Cardiac muscle cell (in vitro differentiated cells and primary cell): ENCODE data around the gene CACNA1C. TPM values are rescaled to one million over a fixed set of nuclear protein-coding genes. Genes with fewer than 3 reads are reported as not detected.
A peak's percentile ranks its signal among the peaks of the same experiment; 100 is the strongest.

Source experiments
- DNase-seq, 2 donors: peaks; one replicate each; pipeline versions ENCODE4 v3.0.0 to v3.0.0-alpha.2; 2010 to 2017; ENCODE audit warnings: low read depth in 1 of 2, low spot score in 1 of 2
- H3K27ac ChIP-seq: fragments of 200-600 bp; sonication (generic); 2 replicates; pipeline ENCODE4 v1.5.1; 2016
- H3K27me3 ChIP-seq: fragments of 200-600 bp; sonication (generic); 2 replicates; pipeline ENCODE4 v1.6.0; 2016; ENCODE audit warnings: control low read depth
- H3K36me3 ChIP-seq: fragments of 200-600 bp; sonication (generic); 2 replicates; pipeline ENCODE4 v1.5.1; 2016; ENCODE audit warnings: control low read depth
- H3K4me1 ChIP-seq: fragments of 200-600 bp; sonication (generic); 2 replicates; pipeline ENCODE4 v1.8.1; 2017; ENCODE audit warnings: low read depth, mild to moderate bottlenecking, mixed run types
- H3K4me3 ChIP-seq: fragments of 200-600 bp; sonication (generic); 2 replicates; pipeline ENCODE4 v1.5.1; 2016; ENCODE audit warnings: mild to moderate bottlenecking
- H3K9me3 ChIP-seq: fragments of 200-600 bp; sonication (generic); 2 replicates; pipeline ENCODE4 v1.5.1; 2017; ENCODE audit warnings: low read depth, mild to moderate bottlenecking, control low read depth
- polyA plus RNA-seq: library from polyadenylated mRNA; unstranded; fragments of >200 nt; fragmentation: Nextera tagmentation; extraction: Ambion mirVana; gene quantifications from 2 replicates; pipeline ENCODE4 v1.2.1, GENCODE V29; 2016
- total RNA-seq: library from RNA; depleted of rRNA; stranded (reverse); fragments of >200 nt; gene quantifications from 2 replicates; pipeline ENCODE4 v1.2.3, GENCODE V29; 2016
- TF ChIP-seq, protein P1 (sequence below): IDR thresholded peaks from 2 replicates; pipeline ENCODE4 v1.5.1; 2012; ENCODE audit warnings: low read depth, mild to moderate bottlenecking, low read length

Gene CACNA1C
- total and polyA plus RNA-seq, 2 experiments from 2014 or later, result 40.8 to 77.8 TPM

DNA sequence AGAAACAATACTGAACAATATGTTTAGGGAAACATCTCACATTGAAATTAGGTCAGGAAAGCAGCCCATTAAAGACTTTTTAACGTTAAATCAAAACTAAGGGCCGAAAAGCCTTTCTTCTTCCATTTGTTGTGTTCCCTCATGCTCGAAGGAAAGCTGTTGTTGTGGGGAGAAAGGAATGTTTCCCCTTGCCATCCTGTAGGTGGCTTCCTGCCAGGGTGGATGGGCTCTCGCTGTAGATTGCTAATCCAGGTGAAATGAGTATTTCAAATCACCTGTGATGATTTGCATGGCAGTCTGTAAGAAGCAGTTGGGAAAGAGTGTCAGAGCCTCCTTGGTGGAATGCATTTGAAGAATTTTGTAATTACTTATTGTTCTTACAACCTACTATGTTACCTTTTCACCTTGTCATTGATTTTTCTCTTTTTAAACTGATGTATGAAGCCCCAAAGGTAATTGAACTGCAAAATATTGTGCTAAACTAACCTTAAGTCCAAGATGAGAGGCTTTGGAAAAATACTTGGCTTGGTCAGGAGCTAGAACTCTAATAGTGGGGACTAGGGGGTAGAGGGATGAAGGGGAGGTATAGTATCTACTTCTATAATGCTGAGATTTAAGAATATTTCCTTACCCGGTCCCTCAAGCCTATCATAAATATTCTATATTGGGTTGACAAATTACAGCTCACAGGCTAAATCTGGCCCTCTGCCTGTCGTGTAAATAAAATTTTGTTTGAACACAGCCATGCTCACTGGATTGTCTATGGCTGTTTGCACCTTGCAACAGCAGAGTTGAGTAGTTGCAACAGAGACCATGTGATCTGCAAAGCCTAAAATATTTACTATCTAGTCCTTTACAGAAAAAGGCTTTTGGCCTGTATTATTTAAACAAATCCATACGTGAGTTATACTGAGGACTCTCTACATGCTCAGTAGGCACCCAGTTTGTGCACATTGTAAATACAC lies 40.9 kb upstream of the CACNA1C start:
- Histone ChIP-seq H3K4me3 (no peak overlapping the region), H3K36me3 (no peaks in the 10 kb centered on the region), H3K27ac (no peak overlapping the region), H3K4me1 (peaks cover 20% of the 10 kb centered on the region), H3K9me3 (no peaks in the 10 kb centered on the region), H3K27me3 (no peaks in the 10 kb centered on the region)
- DNase-seq, result no peak
- TF ChIP-seq, protein P1, sequence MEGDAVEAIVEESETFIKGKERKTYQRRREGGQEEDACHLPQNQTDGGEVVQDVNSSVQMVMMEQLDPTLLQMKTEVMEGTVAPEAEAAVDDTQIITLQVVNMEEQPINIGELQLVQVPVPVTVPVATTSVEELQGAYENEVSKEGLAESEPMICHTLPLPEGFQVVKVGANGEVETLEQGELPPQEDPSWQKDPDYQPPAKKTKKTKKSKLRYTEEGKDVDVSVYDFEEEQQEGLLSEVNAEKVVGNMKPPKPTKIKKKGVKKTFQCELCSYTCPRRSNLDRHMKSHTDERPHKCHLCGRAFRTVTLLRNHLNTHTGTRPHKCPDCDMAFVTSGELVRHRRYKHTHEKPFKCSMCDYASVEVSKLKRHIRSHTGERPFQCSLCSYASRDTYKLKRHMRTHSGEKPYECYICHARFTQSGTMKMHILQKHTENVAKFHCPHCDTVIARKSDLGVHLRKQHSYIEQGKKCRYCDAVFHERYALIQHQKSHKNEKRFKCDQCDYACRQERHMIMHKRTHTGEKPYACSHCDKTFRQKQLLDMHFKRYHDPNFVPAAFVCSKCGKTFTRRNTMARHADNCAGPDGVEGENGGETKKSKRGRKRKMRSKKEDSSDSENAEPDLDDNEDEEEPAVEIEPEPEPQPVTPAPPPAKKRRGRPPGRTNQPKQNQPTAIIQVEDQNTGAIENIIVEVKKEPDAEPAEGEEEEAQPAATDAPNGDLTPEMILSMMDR, result no peak

DNA sequence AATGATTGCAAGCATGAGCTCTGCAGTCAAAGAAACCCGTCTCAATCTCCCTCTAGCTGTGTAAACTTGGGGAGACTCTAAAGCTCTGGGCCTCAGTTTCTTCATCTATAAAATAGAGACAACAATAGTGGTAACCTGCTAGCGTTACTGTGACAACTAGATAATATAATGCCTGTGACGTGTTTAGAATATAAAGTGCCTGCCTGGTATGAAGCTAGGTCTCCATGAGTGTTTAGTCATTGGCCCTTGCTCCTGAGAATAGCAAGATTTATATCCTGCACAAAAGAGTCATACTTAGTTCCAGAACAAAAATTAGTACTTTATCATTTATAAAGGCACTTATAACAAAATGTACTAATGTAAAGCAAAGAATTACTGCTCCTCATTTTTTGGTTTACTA lies 39.7 kb upstream of the CACNA1C start:
- H3K27ac ChIP-seq, result peak overlapping the region; percentile 44
- H3K4me3 ChIP-seq, result no peak overlapping the region
- TF ChIP-seq, protein P1, result no peak
- H3K9me3 ChIP-seq, result no peaks in the 10 kb centered on the region
- no peak for DNase-seq
- H3K27me3 ChIP-seq, result no peaks in the 10 kb centered on the region
- H3K36me3 ChIP-seq, result no peaks in the 10 kb centered on the region
- peaks cover 24% of the 10 kb centered on the region for H3K4me1 ChIP-seq

DNA sequence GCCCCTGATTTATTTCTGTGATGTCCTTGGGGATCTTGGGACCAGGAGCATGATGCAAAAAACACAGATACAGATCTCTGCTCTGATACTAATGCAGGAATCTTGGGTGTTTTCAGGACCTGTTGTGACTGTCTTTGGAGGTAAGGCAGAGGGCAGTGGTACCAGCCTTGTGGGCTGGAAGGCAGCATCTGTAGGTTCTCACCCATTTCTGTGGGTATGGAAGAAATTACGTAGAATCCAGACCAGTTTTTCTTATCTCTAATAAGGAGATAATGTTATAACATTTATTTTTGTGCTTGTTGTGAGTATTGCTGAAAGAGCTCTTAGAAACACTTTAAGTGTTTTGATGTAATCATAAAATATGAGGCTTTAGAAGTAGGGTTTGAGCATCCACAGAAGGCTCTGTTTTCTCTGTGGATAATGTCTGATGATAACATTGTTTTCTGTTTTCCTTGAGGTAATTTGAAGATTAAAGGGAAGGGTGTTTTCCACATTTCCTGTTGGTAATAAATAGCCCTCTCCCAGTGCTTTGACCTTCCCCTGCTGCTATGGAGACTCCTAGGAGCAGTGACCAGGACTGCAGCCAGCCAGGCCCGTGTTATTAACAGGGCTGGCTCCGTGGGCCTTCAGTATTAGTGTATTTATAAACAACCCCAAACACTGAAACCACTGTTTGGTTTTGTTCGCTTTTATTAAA lies 39.1 kb upstream of the CACNA1C start:
- Histone ChIP-seq H3K4me3 (no peak overlapping the region), H3K27ac (peak overlapping the region; percentile 44), H3K4me1 (peaks cover 24% of the 10 kb centered on the region), H3K36me3 (no peaks in the 10 kb centered on the region), H3K9me3 (no peaks in the 10 kb centered on the region), H3K27me3 (no peaks in the 10 kb centered on the region)
- DNase-seq, result peak; percentile 43 to 52
- TF ChIP-seq, protein P1, result no peak

DNA sequence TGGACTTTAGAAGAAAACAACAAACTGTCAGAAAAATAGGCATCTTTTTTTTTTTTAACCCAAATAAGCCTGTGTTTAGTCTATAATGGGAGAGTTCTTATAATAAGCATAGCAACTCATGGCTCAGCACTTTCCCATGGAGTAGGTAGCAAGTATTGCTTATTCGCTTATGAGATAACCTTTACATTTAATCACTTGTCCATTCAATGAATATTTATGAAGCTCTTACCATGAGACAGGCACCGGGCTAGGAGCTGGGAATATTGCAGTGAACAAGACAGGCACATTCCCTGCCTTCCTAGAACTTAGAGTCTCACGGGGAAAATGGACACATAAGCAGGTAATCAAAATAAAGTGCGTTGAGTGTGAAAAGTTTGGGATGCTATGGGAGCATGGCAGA lies 38.6 kb upstream of the CACNA1C start:
- peaks cover 23% of the 10 kb centered on the region for H3K4me1 ChIP-seq
- no peak for DNase-seq
- H3K9me3 ChIP-seq, result no peaks in the 10 kb centered on the region
- no peak overlapping the region for H3K4me3 ChIP-seq
- TF ChIP-seq, protein P1, result no peak
- H3K27me3 ChIP-seq, result no peaks in the 10 kb centered on the region
- no peaks in the 10 kb centered on the region for H3K36me3 ChIP-seq
- H3K27ac ChIP-seq, result peak overlapping the region; percentile 44

DNA sequence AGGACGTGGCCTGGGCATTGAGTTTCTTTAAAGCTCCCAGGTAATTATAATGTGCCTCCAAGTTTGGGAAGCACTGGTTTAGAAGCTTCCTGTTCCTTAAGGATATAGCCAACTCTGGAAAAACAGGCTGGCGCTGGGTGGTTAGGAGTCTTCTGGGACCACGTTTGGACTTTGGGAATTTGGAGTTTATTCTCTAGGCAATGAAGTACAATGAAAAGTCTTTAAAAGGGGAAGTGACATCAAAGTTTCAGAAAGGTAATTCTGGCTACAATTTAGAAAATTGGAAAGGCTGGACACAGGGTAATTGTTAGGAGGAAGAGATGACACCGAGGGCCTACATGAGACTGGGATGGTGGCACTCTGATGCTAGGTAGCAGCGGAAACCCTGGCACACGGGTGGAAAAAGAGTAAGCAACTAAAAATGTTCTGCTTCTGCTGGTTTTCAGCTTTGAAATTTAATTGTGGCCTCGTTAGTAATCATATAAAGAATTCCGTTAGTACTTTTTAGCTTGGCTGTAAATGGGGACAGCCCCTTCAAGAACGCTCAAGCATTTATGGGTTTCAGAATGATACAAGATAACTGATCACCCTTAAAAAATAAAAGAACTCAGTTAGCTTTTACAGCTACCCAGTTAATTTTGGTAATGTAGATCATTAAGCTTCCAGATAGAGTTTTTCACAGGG lies 35.8 kb upstream of the CACNA1C start:
- Histone ChIP-seq H3K27me3 (no peaks in the 10 kb centered on the region), H3K4me3 (no peak overlapping the region), H3K36me3 (no peaks in the 10 kb centered on the region), H3K9me3 (no peaks in the 10 kb centered on the region), H3K27ac (no peak overlapping the region), H3K4me1 (peaks cover 19% of the 10 kb centered on the region)
- no peak for DNase-seq
- TF ChIP-seq, protein P1, result no peak
